ENCODE results near the gene RAB9A. TPM values are rescaled to one million over a fixed set of nuclear protein-coding genes. Genes with fewer than 3 reads are reported as not detected.
A peak's percentile ranks its signal among the peaks of the same experiment; 100 is the strongest.

RAB9A gene
- total RNA-seq, 2 experiments from 2014 or later: 11.7 to 14.1 TPM

DNA sequence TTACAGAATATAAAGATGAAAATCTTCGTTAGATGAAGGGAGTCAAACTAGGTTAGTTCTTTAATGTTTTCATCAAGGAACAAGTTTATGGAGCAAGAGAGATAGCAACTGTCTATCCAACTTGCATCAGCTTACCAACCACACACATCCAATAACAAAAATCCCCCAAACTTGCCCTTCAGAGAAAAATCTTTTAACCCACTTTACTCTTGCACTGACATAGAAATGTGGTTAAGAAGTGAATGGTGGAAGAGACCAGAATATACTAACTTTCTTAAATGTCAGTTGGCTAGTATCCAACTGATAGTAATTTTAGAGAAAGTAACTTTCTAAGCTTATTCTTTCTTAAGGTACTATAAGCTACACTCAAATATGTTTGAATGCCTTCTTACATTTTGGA lies 1.7 kb upstream of the RAB9A start:
- Histone ChIP-seq H3K79me2 (ENCODE audit: insufficient read depth, low read depth, low read length) (peaks cover 31% of the 10 kb centered on the region), H3K4me1 (ENCODE audit: insufficient read depth, low read length, poor library complexity, severe bottlenecking) (peaks cover 27% of the 10 kb centered on the region), H4K20me1 (ENCODE audit: insufficient read depth, low read length) (peaks cover 5% of the 10 kb centered on the region; the same call in 1 of the 2 replicates), H2AFZ (ENCODE audit: low read length) (no peak overlapping the region), H3K9me3 (ENCODE audit: low read length) (no peaks in the 10 kb centered on the region), H3K4me3 (ENCODE audit: low read depth, low read length, poor library complexity, severe bottlenecking) (no peak overlapping the region), H3K27ac (ENCODE audit: low read depth, low read length, poor library complexity, severe bottlenecking) (no peak overlapping the region), H3K36me3 (ENCODE audit: insufficient read depth, low read length) (no peaks in the 10 kb centered on the region), H3K9me2 (ENCODE audit: insufficient read depth, low read length) (no peaks in the 10 kb centered on the region), H3K4me2 (ENCODE audit: low read length) (no peak overlapping the region)
- POLR2A ChIA-PET: interaction anchor here (0.8 to 4.8 kb wide), 7 partner anchors 10 to 62 kb away, joined by 3 to 43 read pairs (median 5); partner anchors contain the start of genes OFD1 and TRAPPC2
- intact Hi-C loops (cut with micrococcal nuclease; ENCODE audit: unreplicated experiment): no loop called here
- no peak for DNase-seq (ENCODE audit: low spot score)
- no TSS peak for BruUV-seq (replicated peaks)
- no peak for TF ChIP-seq EZH2phosphoT487 (IDR thresholded peaks at IDR 0.05; ENCODE audit: borderline replicate concordance, low read depth, low read length)
- CTCF ChIA-PET (ENCODE audit: unreplicated experiment): no interaction called here

DNA sequence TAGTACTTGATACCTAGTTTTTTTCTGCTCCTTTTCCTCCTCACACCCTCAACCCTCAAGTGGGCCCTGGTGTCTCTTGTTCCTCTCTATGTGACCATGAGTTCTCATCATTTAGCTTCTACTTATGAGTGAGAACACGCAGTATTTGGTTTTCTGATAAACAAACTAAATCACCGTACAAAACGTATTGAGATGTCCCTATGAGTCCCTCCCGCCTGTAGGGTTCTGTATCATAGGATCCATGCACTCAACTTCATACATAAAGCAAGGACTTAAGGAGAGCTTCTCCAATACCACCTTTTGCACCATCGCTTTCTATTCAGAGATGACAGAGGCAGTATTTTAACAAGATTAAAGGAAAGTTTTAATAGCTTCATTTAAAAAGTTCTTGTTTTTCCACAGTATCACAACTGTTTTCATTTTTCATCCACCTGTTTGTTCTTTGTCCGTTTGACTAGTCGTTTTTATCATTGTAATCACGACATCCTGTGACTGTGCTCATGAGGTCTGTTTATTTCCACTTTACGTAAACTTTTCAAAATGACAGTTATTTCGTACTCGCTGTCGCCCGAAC lies 457 bp upstream of the RAB9A start:
- Histone ChIP-seq H2AFZ (ENCODE audit: low read length) (peak overlapping the region; percentile 84), H3K4me3 (ENCODE audit: low read depth, low read length, poor library complexity, severe bottlenecking) (peak overlapping the region; percentile 92), H3K36me3 (ENCODE audit: insufficient read depth, low read length) (no peaks in the 10 kb centered on the region), H3K9me3 (ENCODE audit: low read length) (no peaks in the 10 kb centered on the region), H4K20me1 (ENCODE audit: insufficient read depth, low read length) (peaks cover 13% of the 10 kb centered on the region; the same call in 1 of the 2 replicates), H3K27ac (ENCODE audit: low read depth, low read length, poor library complexity, severe bottlenecking) (peak overlapping the region; percentile 58), H3K4me2 (ENCODE audit: low read length) (peak overlapping the region; percentile 87), H3K4me1 (ENCODE audit: insufficient read depth, low read length, poor library complexity, severe bottlenecking) (peaks cover 40% of the 10 kb centered on the region), H3K9me2 (ENCODE audit: insufficient read depth, low read length) (no peaks in the 10 kb centered on the region), H3K79me2 (ENCODE audit: insufficient read depth, low read depth, low read length) (peaks cover 43% of the 10 kb centered on the region)
- CTCF ChIA-PET (ENCODE audit: unreplicated experiment): no interaction called here
- no peak for DNase-seq (ENCODE audit: low spot score)
- no TSS peak for BruUV-seq (replicated peaks)
- intact Hi-C loops (cut with micrococcal nuclease; ENCODE audit: unreplicated experiment): no loop called here
- POLR2A ChIA-PET: interaction anchor here (0.9 to 4.8 kb wide), 7 partner anchors 8 to 708 kb away, joined by 3 to 43 read pairs (median 4); partner anchors contain the start of genes OFD1 and TRAPPC2
- TF ChIP-seq EZH2phosphoT487 (IDR thresholded peaks at IDR 0.05; ENCODE audit: borderline replicate concordance, low read depth, low read length): no peak
- TF ChIP-seq, protein P1, sequence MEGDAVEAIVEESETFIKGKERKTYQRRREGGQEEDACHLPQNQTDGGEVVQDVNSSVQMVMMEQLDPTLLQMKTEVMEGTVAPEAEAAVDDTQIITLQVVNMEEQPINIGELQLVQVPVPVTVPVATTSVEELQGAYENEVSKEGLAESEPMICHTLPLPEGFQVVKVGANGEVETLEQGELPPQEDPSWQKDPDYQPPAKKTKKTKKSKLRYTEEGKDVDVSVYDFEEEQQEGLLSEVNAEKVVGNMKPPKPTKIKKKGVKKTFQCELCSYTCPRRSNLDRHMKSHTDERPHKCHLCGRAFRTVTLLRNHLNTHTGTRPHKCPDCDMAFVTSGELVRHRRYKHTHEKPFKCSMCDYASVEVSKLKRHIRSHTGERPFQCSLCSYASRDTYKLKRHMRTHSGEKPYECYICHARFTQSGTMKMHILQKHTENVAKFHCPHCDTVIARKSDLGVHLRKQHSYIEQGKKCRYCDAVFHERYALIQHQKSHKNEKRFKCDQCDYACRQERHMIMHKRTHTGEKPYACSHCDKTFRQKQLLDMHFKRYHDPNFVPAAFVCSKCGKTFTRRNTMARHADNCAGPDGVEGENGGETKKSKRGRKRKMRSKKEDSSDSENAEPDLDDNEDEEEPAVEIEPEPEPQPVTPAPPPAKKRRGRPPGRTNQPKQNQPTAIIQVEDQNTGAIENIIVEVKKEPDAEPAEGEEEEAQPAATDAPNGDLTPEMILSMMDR (conservative IDR thresholded peaks at IDR 0.05; ENCODE audit: low read length): no peak

DNA sequence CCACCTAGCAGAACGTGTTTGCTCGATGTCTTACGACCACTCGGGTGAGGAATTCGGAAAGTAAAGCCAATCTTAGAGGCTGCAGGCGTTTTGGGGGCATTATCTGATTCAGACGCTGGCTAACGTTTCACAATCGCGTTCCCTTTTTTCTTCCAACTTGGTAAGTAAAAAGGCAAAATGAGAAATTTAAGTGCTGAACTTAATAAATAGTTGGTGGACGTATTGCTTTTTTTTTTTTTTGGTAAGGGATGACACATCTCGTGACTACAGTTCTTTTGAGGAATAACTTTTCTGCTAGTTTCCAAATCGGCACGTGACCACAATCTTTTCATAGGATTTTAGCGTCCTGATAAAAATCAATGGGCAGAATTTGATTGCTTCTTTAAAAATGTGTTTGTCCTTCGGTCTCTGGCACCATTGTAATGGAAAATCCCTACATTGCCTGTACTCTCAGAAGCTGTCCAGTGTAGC lies 848 bp downstream of the RAB9A start:
- peaks cover 53% of the 10 kb centered on the region for H3K4me1 ChIP-seq (ENCODE audit: insufficient read depth, low read length, poor library complexity, severe bottlenecking)

More for the DNA sequence above, 848 bp downstream of the RAB9A start:
- Histone ChIP-seq H3K4me3 (ENCODE audit: low read depth, low read length, poor library complexity, severe bottlenecking) (peak overlapping the region; percentile 92), H3K9me2 (ENCODE audit: insufficient read depth, low read length) (no peaks in the 10 kb centered on the region), H3K27ac (ENCODE audit: low read depth, low read length, poor library complexity, severe bottlenecking) (peak overlapping the region; percentile 58), H2AFZ (ENCODE audit: low read length) (peak overlapping the region; percentile 84; the same call in 1 of the 2 replicates), H3K79me2 (ENCODE audit: insufficient read depth, low read depth, low read length) (peaks cover 56% of the 10 kb centered on the region), H3K4me2 (ENCODE audit: low read length) (peak overlapping the region; percentile 87), H3K9me3 (ENCODE audit: low read length) (no peaks in the 10 kb centered on the region), H4K20me1 (ENCODE audit: insufficient read depth, low read length) (peaks cover 17% of the 10 kb centered on the region; the same call in 1 of the 2 replicates), H3K36me3 (ENCODE audit: insufficient read depth, low read length) (no peaks in the 10 kb centered on the region)
- BruUV-seq (replicated peaks): TSS peak; percentile 76
- TF ChIP-seq, protein P1 (conservative IDR thresholded peaks at IDR 0.05; ENCODE audit: low read length): no peak
- no peak for TF ChIP-seq EZH2phosphoT487 (IDR thresholded peaks at IDR 0.05; ENCODE audit: borderline replicate concordance, low read depth, low read length)
- peak; percentile 21 for DNase-seq (ENCODE audit: low spot score)
- ChIA-PET CTCF (ENCODE audit: unreplicated experiment) (no interaction called here), POLR2A (no interaction called here)
- intact Hi-C loops (cut with micrococcal nuclease; ENCODE audit: unreplicated experiment): loop anchor here (2.0 kb wide), 1 partner anchor 31 kb away; no protein-coding TSS in a partner anchor

All from OCI-LY7 (cell line).